ENCODE data around the gene CKAP5.
"Not testable (repeated sequence)": the region's sequence is repeated elsewhere in the genome, so short reads cannot be mapped to it uniquely, and the experiment has no call there.

Gene CKAP5

DNA sequence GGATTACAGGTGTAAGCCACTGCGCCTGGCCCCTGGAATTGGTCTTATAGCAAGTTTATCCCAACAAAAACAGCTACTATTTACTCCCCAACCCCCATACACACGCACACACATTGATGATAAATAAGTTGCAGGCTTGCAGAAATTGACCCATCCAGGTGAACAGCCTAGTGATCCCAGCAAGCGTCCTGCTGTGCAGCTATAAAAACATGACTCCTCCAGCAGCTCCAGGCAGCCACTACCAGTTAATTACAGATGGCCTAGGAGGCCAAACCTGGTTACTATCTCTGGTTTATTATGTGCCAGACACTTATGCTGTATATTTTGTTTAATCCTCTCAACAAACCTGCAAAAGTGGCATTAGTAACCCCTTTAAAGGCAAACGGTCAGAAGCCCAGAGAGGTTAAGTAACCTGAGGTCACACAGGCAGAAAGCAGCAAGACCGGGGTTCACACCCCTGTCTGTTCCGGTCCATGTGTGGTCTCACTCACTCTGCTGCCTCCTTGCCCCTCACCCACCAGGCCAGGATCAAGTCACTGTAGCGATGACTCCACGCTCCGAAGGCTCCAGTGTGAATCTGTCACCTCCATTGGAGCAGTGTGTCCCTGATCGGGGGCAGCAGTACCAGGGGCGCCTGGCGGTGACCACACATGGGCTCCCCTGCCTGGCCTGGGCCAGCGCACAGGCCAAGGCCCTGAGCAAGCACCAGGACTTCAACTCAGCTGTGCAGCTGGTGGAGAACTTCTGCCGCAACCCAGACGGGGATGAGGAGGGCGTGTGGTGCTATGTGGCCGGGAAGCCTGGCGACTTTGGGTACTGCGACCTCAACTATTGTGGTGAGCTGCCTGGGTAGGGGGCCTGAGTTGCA lies 120.5 kb downstream of the CKAP5 start:
- DNase-seq (ENCODE audit: low read depth): no peak

GRCh38 chr11:46724088-46724487 lies 122.0 kb downstream of the CKAP5 start:
- no peak for DNase-seq (ENCODE audit: low read depth)

- no peak for DNase-seq (ENCODE audit: low read depth)
Measured at GRCh38 chr11:46723359-46723680, 122.8 kb downstream of the CKAP5 start.

DNA sequence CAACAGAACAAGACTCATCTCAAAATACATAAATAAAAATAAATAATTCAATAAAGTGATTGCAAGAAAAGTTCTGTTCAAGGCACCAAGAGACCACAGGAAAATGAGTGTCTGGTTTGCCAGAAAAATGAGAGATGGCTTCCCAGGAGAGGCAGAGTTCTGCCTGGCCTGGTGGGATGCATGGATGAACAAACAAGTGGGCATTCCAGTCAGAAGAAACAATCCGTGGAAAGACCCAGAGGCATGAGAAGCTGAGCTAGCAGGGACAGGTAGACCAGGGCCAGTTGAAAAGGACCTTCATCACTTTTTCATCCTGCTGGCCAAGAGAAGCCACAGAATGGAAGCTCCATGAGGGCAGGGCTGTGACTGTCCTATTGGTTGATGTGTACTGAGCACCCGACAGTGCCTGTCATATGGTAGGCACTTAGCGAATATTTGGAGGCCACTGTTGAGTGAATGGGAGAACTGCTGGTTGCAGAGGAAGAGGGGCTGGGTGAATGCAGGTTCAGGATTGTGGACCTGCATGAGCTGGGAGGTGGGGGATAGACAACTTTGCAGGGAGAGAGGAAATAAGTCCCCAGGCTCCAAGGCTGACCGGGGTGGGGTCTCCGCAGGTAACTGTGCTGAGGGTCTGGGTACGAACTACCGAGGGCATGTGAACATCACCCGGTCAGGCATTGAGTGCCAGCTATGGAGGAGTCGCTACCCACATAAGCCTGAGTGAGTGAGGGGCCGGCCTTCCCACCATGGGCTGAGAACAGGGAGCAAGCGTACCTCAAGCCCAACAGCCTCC lies 123.3 kb downstream of the CKAP5 start:
- DNase-seq (ENCODE audit: low read depth): no peak

DNA sequence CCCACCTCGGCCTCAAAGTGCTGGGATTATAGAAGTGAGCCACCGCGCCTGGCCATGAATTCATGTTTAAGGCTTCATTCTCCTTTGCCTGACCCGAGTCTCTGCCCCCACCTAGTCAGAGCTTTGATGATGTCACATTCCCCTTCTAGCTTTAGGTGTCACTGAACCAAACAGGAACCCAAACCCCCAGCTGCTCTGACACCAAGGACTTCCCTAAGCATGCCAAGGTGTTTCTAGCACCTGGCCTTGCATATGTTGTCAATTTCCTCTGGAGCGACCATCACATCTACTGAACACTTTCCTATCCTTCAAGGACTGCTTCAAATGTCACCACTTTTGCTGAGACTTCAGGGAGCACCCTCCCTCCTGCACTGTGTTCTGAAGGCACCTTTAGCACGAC lies 124.8 kb downstream of the CKAP5 start:
- DNase-seq (ENCODE audit: low read depth): no peak

DNA sequence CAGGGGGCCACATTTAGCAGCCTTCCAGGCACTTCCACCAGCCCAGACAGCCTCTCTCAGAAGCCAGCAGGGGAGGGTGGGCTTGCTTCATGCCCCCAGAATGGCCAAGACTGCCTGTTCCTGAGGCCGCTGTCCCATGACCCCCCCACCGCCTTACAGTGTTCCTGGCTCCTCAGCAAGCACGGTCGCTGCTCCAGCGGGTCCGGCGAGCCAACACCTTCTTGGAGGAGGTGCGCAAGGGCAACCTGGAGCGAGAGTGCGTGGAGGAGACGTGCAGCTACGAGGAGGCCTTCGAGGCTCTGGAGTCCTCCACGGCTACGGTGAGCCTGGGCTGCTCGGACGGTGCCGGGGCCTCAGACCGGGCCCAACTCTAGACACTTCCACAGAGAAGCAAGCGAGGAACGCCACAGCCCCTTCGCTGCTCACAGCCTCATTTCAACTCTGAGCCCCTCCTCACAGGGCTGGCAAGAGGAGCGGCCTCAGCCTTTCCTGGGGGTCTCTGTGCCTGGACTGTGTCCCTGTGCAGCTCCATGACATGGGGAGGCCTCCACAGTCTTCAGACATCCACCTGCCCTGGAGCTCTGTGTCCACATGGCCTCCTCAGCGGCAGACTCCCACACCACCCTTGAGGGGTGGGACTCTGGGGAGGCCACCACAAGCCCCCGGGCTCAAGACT lies 126.4 kb downstream of the CKAP5 start:
- no peak for DNase-seq (ENCODE audit: low read depth)

DNA sequence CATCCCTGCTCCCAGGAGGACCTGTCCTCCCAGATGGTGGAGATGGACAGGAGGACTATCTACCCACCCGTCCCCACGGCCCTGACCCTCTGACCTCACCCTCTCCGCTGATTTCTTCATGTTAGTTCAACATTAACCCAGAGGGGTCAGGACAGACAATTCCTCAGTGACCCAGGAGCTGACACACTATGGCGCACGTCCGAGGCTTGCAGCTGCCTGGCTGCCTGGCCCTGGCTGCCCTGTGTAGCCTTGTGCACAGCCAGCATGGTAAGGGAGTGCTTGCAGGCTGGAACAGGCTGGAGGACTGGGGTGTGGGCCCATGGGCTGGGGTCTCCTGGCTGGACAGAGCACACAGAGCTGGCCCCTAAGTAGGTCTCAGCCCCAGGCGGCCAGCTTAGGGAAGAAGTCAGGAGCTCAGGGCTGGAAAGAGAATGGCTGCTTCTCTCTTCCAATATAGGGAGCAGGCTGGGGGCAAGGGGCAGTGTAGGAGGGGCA lies 127.0 kb downstream of the CKAP5 start, which contains the start of gene F2:
TSS of gene F2 (plus strand) at position 166 of the 495 bp plus-strand sequence. CDS start at position 189, 23 bp downstream.
- no peak for DNase-seq (ENCODE audit: low read depth)

DNA sequence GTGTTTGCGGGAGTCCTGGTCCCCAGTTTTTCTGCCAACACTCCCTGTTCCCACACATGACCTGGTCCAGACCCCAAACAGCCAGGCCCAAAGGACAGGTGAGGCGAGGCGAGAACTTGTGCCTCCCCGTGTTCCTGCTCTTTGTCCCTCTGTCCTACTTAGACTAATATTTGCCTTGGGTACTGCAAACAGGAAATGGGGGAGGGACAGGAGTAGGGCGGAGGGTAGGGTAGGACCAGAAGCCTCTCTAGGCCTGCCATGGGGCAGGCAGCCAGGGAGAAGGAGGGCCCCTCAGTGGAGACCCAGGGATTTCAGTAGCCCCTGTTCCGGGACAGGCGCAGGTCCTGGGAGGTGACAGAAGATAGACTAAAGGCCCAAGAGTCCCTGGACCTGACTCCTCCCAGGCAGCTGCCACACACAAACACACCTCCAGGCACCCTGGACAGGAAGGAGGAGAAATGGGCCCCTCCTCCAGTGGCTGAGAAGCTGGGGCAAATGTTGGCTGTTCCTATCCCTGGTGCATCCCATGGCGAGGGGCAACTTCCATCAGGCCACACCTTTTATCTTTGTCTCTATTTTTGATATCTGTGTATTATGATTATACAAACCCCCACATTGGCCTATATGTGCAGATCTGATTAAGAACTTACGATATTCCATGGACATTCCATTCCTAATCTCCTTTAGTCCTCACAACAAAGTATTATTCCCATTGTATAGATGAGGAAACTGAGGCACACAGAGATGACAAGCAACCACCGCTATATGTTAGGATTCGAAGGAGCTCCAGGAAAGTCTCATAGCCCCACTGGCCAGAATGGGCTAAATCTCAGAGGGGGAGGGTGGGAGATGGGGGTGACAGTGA lies 127.7 kb downstream of the CKAP5 start:
- DNase-seq (ENCODE audit: low read depth): no peak

DNA sequence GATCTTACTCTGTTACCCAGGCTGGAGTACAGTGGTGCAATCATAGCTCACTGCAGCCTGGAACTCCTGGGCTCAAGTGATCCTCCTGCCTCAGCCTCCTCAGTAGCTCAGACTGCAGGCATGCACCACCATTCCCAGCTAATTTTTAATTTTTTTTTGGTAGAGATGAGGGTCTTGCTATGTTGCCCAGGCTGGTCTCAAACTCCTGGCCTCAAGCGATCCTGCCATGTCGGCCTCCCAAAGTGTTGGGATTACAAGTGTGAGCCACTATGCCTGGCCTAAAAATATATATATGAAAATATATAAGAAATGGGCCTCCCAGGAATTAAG lies 128.3 kb downstream of the CKAP5 start:
- DNase-seq (ENCODE audit: low read depth): not testable (repeated sequence)

DNA sequence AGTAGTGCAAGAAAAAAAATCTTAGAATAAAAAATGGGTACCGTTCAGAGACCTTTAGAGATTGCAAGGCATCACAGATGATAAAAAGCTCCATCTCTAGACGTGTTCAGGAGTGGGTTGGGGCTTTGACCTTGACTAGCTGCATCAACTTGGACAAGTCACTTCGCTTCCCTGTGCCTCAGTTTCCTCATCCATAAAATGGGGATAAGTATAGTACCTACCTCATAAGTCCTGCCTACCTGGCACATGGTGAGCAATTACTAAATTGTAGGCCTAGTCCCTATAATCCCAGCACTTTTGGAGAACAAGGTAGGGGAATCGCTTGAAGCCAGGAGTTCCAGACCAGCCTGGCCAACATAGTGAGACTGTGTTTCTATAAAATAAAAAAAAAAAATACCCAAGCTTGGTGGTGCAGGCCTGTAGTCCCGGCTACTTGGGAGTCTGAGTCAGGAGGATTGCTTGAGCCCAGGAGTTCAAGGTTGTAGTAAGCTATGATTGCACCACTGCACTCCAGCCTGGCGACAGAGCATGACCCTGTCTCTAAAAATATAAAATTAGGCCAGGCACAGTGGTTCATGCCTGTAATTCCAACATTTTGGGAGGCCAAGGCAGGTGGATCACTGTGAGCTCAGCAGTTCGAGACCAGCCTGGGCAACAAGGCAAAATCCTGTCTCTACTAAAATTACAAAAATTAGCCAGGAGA lies 133.1 kb downstream of the CKAP5 start:
- DNase-seq (ENCODE audit: low read depth): no peak

- DNase-seq (ENCODE audit: low read depth): no peak
Measured at GRCh38 chr11:46711303-46711702, 134.8 kb downstream of the CKAP5 start.

- DNase-seq (ENCODE audit: low read depth): no peak
Measured at GRCh38 chr11:46710821-46711269, 135.2 kb downstream of the CKAP5 start.

DNA sequence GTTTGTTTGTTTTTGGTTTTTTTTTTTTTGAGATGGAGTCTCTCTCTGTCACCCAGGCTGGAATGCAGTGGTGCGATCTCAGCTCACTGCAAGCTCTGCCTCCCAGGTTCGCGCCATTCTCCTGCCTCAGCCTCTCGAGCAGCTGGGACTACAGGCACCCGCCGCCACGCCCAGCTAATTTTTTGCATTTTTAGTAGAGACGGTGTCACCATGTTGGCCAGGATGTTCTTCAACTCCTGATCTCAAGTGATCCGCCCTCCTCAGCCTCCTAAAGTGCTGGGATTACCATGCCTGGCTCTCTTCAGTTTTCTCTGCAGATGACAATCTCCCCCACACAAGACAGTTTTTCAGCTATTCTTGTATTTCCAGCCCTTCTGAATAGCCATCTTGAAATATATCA lies 136.7 kb downstream of the CKAP5 start:
- not testable (repeated sequence) for DNase-seq (ENCODE audit: low read depth)

DNA sequence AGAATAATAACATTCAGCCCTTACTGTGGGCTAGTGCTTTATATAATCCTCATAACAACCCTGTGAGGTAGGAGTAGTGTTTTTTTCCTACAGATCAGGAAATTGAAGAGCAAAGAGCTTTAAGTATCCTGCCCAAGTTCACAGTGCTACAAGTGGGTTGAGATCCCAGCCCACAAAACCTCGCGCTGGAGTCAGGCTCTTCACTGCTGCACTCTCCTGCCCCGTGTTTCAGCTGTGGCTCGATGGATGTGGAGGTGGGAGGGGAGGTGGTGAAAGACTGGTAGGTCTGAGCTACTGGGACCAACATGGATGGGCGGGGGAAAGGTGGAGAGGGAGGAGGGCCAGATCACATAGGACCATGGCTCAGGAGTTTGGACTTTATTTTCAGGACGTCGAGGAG lies 139.2 kb downstream of the CKAP5 start:
- DNase-seq (ENCODE audit: low read depth): no peak

DNA sequence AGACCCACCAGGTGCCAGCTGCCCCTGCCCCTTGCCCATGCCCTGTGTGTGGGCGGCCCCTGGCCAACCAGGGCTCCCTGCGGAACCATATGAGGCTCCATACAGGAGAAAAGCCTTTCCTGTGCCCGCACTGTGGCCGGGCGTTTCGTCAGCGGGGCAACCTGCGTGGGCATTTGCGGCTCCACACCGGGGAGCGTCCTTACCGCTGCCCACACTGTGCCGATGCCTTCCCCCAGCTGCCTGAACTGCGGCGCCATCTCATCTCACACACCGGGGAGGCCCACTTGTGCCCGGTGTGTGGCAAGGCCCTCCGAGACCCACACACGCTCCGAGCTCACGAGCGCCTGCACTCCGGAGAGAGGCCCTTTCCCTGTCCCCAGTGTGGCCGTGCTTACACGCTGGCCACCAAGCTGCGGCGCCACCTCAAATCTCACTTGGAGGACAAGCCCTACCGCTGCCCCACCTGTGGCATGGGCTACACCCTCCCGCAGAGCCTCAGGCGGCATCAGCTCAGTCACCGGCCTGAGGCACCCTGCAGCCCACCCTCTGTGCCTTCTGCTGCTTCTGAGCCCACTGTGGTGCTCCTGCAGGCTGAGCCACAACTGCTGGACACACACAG lies 140.9 kb downstream of the CKAP5 start:
- DNase-seq (ENCODE audit: low read depth): no peak

DNA sequence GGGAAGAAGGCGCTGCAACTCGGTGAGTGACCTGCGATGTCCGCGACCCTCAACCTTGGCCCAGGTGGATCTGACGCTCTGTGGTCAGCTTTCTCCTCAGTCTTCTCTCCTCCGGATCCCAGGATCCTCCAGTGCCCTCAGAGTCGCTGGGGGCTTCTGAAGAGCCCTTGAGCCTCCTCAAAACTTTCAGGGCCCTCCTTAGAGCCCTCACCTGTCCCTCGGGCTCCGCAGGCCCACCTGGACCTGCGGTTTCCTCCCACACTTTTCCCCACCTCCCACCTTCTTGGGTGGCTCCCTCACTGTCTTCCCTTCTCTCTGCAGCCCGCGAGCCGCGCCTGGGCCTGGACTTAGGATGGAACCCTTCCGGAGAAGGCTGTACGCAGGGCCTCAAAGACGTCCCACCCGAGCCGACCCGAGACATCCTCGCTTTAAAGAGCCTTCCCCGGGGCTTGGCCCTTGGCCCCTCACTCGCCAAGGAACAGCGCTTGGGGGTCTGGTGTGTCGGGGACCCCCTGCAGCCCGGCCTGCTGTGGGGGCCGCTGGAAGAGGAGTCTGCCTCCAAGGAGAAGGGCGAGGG lies 144.9 kb downstream of the CKAP5 start:
- peak; percentile 7 for DNase-seq (ENCODE audit: low read depth)

DNA sequence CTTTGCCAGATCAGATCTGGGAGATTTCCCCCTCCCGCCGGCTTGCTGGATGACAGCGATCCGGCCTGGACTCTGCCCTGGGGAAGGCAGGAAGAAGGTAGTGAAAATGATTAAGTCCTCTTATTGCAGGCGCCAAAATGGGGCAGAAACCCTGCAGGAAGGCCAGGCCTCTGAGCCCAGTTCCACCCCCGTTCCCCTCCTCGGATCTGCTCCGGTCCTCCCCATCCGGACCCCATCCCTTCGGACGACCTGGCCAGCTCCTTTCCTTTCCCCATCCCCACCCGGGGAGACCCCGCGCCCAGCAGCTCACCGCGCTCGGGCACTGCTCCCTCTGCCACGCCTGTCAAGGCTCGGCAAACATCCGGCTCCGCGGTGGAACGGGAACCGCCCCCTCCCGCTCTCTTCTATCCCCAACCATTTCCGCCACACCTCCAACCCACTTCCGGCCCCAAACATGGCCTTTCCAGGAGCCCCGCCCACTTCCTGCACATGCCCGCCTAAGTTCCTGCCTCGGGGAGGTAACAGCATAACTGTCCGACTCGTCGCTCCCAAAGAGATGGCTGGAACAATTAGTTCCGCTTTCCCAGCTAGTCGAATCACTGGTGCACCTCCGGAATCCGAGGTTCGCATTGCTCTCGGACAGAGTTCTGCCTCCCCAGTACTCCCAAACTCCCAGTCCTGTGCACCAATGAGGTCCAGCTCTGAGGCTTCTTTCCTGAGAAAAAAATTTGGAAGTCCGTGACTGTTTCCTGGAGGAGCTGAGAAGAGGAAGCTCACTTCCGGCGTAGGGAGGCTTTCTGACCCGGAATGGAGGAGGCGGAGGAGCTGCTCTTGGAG lies 145.6 kb downstream of the CKAP5 start, which contains the start of the genes ARHGAP1 and ZNF408:
TSS of gene ARHGAP1 (minus strand) at position 379 of the 837 bp plus-strand sequence. CDS start 4,512 bp downstream, outside the sequence.
TSS of gene ZNF408 (plus strand) at position 791 of the 837 bp plus-strand sequence. CDS start at position 808, 17 bp downstream.
- DNase-seq (ENCODE audit: low read depth): peak; percentile 99

- no peak for DNase-seq (ENCODE audit: low read depth)
Measured at GRCh38 chr11:46698597-46698996, 147.5 kb downstream of the CKAP5 start.

GRCh38 chr11:46697723-46698122 lies 148.4 kb downstream of the CKAP5 start:
- DNase-seq (ENCODE audit: low read depth): no peak

Data from activated T-cell treated with anti-CD3 and anti-CD28 coated beads for 24 hours (primary cell).